Dermis microvascular lymphatic vessel endothelial cell (primary cell): Measurements from ENCODE around the gene STEAP1. TPM values are rescaled to one million over a fixed set of nuclear protein-coding genes. Genes with fewer than 3 reads are reported as not detected.

Experiments used
- DNase-seq, 2 donors: peaks; one replicate each; pipeline versions ENCODE4 v3.0.0 to v3.0.0-alpha.2; 2010; ENCODE audit warnings: low read depth in 2 of 2
- total RNA-seq: library from RNA; depleted of rRNA; stranded (reverse); fragments of >200 nt; gene quantifications from 2 replicates; pipeline ENCODE4 v1.2.1, GENCODE V29; 2014

Gene STEAP1
- total RNA-seq, 1 donor from 2014 or later = 9.4 TPM

GRCh38 chr7:90211391-90212148 lies 57.3 kb downstream of the STEAP1 start, which contains the start of gene STEAP2:
STEAP2 (plus strand) TSS chr7:90211740; CDS start chr7:90225083, 13,343 bp downstream.
- peak; percentile 48 to 93 for DNase-seq

GRCh38 chr7:90212149-90212495 lies 57.9 kb downstream of the STEAP1 start:
- DNase-seq = no peak

- no peak for DNase-seq
These were observed 59.3 kb downstream of the STEAP1 start for GRCh38 chr7:90213521-90213920.

Other genes starting within 250 kb of the STEAP1 start
- gene STEAP2, start 57.3 kb downstream of the STEAP1 start, total RNA-seq = 0.13 and 0.64 TPM in 2 replicates
- 0.63 and 0.90 TPM in 2 replicates for gene CFAP69, start 90.7 kb downstream of the STEAP1 start, total RNA-seq
- gene FAM237B, start 166.8 kb downstream of the STEAP1 start, total RNA-seq = not detected in 2 replicates
- 4.4 and 4.7 TPM in 2 replicates for gene GTPBP10, start 192.2 kb downstream of the STEAP1 start, total RNA-seq
- 11.0 and 15.4 TPM in 2 replicates for gene CLDN12, start 249.0 kb downstream of the STEAP1 start, total RNA-seq